Karpas-422 (cell line): Measurements from ENCODE around the gene SLC19A2. TPM values are rescaled to one million over a fixed set of nuclear protein-coding genes. Genes with fewer than 3 reads are reported as not detected.

Experiments used
- DNase-seq: peaks from one replicate; pipeline ENCODE4 v3.0.0-alpha.2; 2015
- H2AFZ ChIP-seq: fragments of 200-600 bp; sonication (generic); 2 replicates; pipeline ENCODE4 v1.6.1; 2014; ENCODE audit warnings: antibody characterized with exemption, low read length, mixed read lengths
- H3K27ac ChIP-seq: fragments of 200-600 bp; sonication (generic); 2 replicates; pipeline ENCODE4 v1.5.1; 2014; ENCODE audit warnings: mild to moderate bottlenecking, low read length, moderate library complexity
- H3K27me3 ChIP-seq: fragments of 200-600 bp; sonication (generic); 2 replicates; pipeline ENCODE4 v1.6.1; 2014; ENCODE audit warnings: low read length, mixed read lengths
- H3K36me3 ChIP-seq: fragments of 200-600 bp; sonication (generic); 2 replicates; pipeline ENCODE4 v1.6.1; 2014; ENCODE audit warnings: low read length, mixed read lengths; ENCODE audit not compliant: insufficient read depth
- H3K4me1 ChIP-seq: fragments of 200-600 bp; sonication (generic); 2 replicates; pipeline ENCODE4 v1.6.1; 2014; ENCODE audit warnings: mild to moderate bottlenecking, low read length, mixed read lengths
- H3K4me2 ChIP-seq: fragments of 200-600 bp; sonication (generic); 2 replicates; pipeline ENCODE4 v1.6.1; 2014; ENCODE audit warnings: low read length, low read depth, mild to moderate bottlenecking; ENCODE audit not compliant: poor library complexity, severe bottlenecking
- H3K4me3 ChIP-seq: fragments of 200-600 bp; sonication (generic); 2 replicates; pipeline ENCODE4 v1.5.1; 2014; ENCODE audit warnings: mild to moderate bottlenecking, antibody characterized with exemption, low read length, mixed read lengths
- H3K79me2 ChIP-seq: fragments of 200-600 bp; sonication (generic); 2 replicates; pipeline ENCODE4 v1.6.1; 2014; ENCODE audit warnings: mild to moderate bottlenecking, low read length, mixed read lengths
- H3K9ac ChIP-seq: fragments of 200-600 bp; sonication (generic); 2 replicates; pipeline ENCODE4 v1.6.0; 2014; ENCODE audit warnings: low read length
- H3K9me2 ChIP-seq: fragments of 200-600 bp; sonication (generic), shearing (Covaris generic); replicated peaks from 2 replicates; pipeline ENCODE4 v1.6.0; 2014; ENCODE audit warnings: mild to moderate bottlenecking, low read length, moderate library complexity; ENCODE audit not compliant: insufficient read depth
- H3K9me3 ChIP-seq: fragments of 300-700, 200-600 bp; sonication (generic); 2 replicates; pipeline ENCODE4 v1.6.1; 2014; ENCODE audit warnings: low read length, mixed read lengths
- H4K20me1 ChIP-seq: fragments of 200-600 bp; sonication (generic); 2 replicates; pipeline ENCODE4 v1.6.1; 2014; ENCODE audit warnings: mild to moderate bottlenecking, antibody characterized with exemption, low read length, low read depth; ENCODE audit not compliant: insufficient read depth
- total RNA-seq: library from RNA; depleted of rRNA; stranded (reverse); fragments of >200 nt; shearing (Covaris generic); gene quantifications from 2 replicates; pipeline ENCODE4 v1.2.3, GENCODE V29; 2014; ENCODE audit warnings: low replicate concordance

Gene SLC19A2
- total RNA-seq, 1 experiment from 2014 or later, result 2.3 TPM

DNA sequence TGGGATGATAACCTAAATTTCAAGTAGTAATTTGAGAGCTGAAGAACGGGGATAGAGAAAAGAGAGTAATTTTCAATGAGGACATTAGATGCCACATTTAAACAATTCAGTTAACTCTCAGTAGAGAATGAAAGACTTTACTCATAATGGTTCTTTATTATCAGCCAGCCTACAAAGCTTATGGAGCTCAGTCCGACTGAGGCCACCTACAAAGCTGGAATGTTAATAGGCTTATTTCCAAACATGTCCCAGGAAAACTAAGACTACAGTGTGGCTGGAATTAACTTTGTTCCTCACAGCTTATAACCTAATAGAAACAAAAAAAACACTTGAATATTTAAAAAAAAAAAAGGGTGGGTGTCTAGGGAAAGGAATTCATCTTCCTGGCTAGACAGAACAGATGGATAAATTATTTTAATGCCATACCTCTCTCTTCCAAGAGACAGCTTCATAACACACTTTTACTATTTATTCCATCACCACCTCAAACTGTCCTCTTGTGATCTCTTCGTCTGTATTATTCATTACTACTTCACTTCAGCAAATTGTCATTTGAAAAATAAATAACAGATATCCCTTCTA, 9.8 kb downstream of the SLC19A2 start:
- no peak for DNase-seq
- no peaks in the 10 kb centered on the region for H3K4me1 ChIP-seq
- H3K4me2 ChIP-seq, result no peak overlapping the region
- no peaks in the 10 kb centered on the region for H3K79me2 ChIP-seq
- H3K27me3 ChIP-seq, result no peaks in the 10 kb centered on the region
- H3K9ac ChIP-seq, result no peak overlapping the region
- H3K4me3 ChIP-seq, result no peak overlapping the region
- no peaks in the 10 kb centered on the region for H4K20me1 ChIP-seq
- no peaks in the 10 kb centered on the region for H3K36me3 ChIP-seq
- H3K27ac ChIP-seq, result no peak overlapping the region
- no peak overlapping the region for H2AFZ ChIP-seq
- no peaks in the 10 kb centered on the region for H3K9me3 ChIP-seq
- H3K9me2 ChIP-seq, result no peaks in the 10 kb centered on the region

DNA sequence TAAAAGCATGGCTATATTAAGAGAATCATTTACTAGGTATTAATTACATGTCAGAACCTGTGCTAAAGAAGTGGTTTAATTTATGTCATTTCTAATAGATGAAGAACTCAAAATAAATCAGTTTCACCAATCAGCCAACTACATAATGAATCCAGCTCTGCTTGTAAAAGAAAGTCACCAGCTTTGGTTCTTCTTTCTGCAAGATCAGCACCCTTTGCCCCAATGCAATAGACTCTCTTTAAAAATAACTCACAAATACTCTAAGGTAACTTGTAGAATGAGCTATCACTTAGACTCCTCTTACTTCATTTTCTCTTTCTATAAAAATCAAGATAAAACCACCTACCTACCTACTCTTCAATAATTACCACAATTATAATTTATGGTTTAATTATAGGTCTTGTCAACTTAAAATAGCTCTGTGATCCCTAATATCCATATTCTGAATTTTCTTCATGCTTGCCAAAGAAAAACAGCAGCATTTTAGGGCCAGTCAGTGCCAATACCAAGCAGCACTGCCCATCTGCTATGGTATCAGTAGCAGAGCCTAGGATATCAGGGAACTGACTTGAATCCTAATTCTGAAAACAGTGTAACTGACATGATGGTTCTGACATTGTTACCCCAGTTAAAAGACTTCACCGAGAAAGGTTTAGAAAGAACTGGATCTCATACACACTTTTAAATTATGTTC, 11.3 kb downstream of the SLC19A2 start:
- Histone ChIP-seq H3K9me2 (no peaks in the 10 kb centered on the region), H3K4me1 (no peaks in the 10 kb centered on the region), H2AFZ (no peak overlapping the region), H3K79me2 (no peaks in the 10 kb centered on the region), H4K20me1 (no peaks in the 10 kb centered on the region), H3K27ac (no peak overlapping the region), H3K27me3 (no peaks in the 10 kb centered on the region), H3K4me3 (no peak overlapping the region), H3K36me3 (no peaks in the 10 kb centered on the region), H3K9me3 (no peaks in the 10 kb centered on the region), H3K9ac (no peak overlapping the region), H3K4me2 (no peak overlapping the region)
- DNase-seq, result no peak

DNA sequence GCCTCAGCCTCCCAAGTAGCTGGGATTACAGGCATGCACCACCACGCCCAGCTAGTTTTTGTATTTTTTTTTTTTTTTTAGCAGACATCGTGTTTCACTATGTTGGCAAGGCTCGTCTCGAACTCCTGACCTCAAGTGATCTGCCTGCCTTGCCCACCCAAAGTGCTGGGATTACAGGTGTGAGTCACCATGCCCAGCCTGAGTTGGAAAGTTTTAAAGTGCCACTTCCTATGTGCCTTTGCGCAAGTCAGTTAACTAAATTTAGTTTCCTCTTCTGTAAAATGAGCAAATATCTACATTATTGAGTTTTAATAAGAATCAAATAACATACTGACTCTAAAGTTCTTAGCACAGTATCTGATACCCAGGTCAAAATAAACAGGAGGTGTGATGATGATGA, 12.4 kb downstream of the SLC19A2 start:
- no peaks in the 10 kb centered on the region for H3K36me3 ChIP-seq
- no peaks in the 10 kb centered on the region for H3K9me2 ChIP-seq

DNA sequence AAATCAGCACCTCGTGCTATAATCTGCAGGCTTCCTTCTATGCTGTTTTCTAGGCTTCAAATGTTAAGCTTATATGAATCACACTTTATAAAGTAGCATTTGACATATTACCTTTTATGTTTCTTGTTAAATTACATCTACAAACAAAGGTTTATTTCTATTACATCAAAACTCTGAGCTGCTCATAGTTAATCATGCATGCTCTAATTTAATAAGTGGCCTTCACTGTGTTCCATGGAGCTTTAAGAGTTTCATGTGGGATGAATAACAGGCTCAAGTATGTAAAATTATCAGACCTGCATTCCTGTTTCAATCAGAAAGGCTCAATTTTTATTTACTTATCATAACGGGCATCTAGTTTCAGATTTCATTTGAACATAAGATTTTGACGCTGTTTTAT, 13.0 kb downstream of the SLC19A2 start:
- Histone ChIP-seq H3K36me3 (no peaks in the 10 kb centered on the region), H3K4me2 (no peak overlapping the region), H3K9me2 (no peaks in the 10 kb centered on the region), H3K79me2 (no peaks in the 10 kb centered on the region), H2AFZ (no peak overlapping the region), H3K4me3 (no peak overlapping the region), H4K20me1 (no peaks in the 10 kb centered on the region), H3K27me3 (no peaks in the 10 kb centered on the region), H3K9ac (no peak overlapping the region), H3K9me3 (no peaks in the 10 kb centered on the region), H3K4me1 (no peaks in the 10 kb centered on the region), H3K27ac (no peak overlapping the region)
- no peak for DNase-seq

More for the DNA sequence above, 12.4 kb downstream of the SLC19A2 start:
- Histone ChIP-seq H3K4me2 (no peak overlapping the region), H2AFZ (no peak overlapping the region), H3K27me3 (no peaks in the 10 kb centered on the region), H3K27ac (no peak overlapping the region), H3K4me3 (no peak overlapping the region), H3K9ac (no peak overlapping the region), H3K79me2 (no peaks in the 10 kb centered on the region), H3K4me1 (no peaks in the 10 kb centered on the region), H4K20me1 (no peaks in the 10 kb centered on the region), H3K9me3 (no peaks in the 10 kb centered on the region)
- no peak for DNase-seq

DNA sequence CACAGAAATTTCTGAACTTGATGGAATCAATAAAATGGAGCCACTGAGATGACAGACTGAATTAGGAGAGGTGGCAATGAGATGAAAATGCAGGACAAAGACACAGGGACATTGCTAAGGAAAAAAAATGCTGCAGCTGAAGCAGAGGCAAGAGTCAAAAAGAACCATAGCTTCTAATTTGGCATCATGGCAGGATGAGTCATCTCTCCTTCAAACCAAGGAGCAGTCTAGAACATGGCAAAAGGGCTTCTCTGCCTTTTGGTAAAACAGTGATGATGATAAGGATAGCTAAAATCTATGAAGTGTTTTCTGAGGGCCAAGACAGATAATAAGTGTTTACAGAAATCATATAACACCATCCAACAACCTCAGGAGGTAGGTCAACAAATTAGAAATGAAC, 16.8 kb downstream of the SLC19A2 start:
- H3K4me1 ChIP-seq, result no peaks in the 10 kb centered on the region
- no peaks in the 10 kb centered on the region for H4K20me1 ChIP-seq
- no peaks in the 10 kb centered on the region for H3K79me2 ChIP-seq
- no peak overlapping the region for H3K4me2 ChIP-seq
- H3K27ac ChIP-seq, result no peak overlapping the region
- no peak for DNase-seq
- no peak overlapping the region for H2AFZ ChIP-seq
- no peak overlapping the region for H3K9ac ChIP-seq
- no peaks in the 10 kb centered on the region for H3K36me3 ChIP-seq
- no peak overlapping the region for H3K4me3 ChIP-seq
- H3K27me3 ChIP-seq, result no peaks in the 10 kb centered on the region
- no peaks in the 10 kb centered on the region for H3K9me2 ChIP-seq
- no peaks in the 10 kb centered on the region for H3K9me3 ChIP-seq

DNA sequence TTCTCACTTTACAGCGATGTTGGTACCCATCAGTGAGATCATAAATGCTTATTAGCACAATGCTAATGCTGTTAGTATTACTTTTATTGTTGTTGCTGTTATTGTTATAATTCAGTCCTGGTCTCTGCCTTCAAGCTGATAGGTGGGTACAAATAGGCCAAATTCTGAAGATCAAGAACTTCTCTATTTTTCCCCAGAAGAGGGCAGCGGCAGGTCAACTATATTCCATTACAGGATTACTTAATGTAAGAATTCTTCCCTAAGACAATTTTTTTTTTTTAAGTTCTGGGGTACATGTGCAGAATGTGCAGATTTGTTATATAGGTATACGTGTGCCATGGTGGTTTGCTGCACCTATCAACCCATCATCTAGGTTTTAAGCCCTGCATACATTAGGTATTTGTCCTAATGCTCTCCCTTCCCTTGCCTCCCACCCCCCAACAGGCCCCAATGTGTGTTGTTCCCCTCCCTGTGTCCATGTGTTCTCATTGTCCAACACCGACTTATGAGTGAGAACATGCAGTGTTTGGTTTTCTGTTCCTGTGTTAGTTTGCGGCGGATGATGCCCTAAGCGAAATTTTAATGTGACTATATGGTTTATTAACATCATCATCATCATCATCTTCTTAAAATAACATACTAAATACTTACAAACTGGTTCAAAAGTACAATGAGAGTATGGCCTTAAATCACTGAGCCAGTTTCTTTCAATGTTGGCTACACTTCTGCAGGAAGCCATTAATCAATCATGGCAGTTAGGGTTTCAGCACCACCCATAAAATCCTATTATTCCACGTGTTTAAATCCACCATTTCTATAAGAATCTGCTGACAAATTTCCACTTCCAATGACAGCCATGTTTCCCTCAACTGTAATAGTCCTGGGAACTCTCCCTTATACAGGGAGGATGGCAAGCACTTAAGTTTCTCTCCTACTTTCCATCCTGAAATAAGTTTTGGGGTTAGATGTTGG, 19.2 kb downstream of the SLC19A2 start:
- Histone ChIP-seq H3K9ac (no peak overlapping the region), H4K20me1 (no peaks in the 10 kb centered on the region), H3K9me2 (no peaks in the 10 kb centered on the region), H3K27me3 (no peaks in the 10 kb centered on the region), H2AFZ (no peak overlapping the region), H3K9me3 (no peaks in the 10 kb centered on the region), H3K4me1 (no peaks in the 10 kb centered on the region), H3K36me3 (no peaks in the 10 kb centered on the region), H3K4me2 (no peak overlapping the region), H3K79me2 (no peaks in the 10 kb centered on the region), H3K4me3 (no peak overlapping the region), H3K27ac (no peak overlapping the region)
- no peak for DNase-seq

DNA sequence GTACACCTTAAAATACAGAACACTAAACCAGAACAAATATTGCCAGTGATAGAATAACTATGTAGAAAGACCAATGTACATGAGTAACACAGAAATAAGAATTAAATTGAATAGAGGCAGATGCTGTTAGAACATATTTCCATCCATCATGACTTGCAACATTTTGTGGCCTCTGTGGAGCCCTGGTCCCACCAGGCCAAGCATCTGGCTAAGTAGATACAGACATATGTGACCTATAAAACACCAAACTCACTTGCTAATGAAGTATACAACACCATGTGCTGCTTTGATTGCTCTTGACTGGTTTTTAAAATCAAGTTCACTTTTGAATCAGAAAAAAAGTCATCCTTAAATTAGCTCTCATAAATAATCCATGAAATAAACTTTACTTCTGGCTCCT, 20.5 kb downstream of the SLC19A2 start:
- no peak for DNase-seq
- Histone ChIP-seq H3K9me3 (no peaks in the 10 kb centered on the region), H3K27ac (no peak overlapping the region)

DNA sequence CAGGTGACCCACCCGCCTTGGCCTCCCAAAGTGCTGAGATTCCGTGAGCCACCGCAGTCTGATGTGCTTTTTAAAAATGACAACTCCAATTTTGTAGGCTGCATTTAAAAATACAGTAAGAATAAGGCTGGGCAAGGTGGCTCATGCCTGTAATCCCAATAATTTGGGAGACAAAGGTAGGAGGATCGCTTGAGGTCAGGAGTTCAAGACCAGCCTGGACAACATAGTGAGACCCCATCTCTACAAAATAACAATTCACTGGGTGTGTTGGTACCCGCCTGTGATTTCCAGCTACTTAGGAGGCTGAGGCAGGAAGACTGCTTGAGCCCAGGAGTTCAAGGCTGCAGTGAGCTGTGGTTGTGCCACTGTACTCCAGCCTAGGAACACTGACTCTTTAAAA, 23.4 kb downstream of the SLC19A2 start:
- H3K36me3 ChIP-seq, result no peaks in the 10 kb centered on the region
- no peak overlapping the region for H3K4me2 ChIP-seq
- no peak overlapping the region for H3K9ac ChIP-seq
- H3K4me1 ChIP-seq, result no peaks in the 10 kb centered on the region
- H3K4me3 ChIP-seq, result no peak overlapping the region
- no peaks in the 10 kb centered on the region for H3K27me3 ChIP-seq
- H3K9me2 ChIP-seq, result no peaks in the 10 kb centered on the region
- no peaks in the 10 kb centered on the region for H3K79me2 ChIP-seq
- H2AFZ ChIP-seq, result no peak overlapping the region
- no peak for DNase-seq
- no peaks in the 10 kb centered on the region for H3K9me3 ChIP-seq
- no peak overlapping the region for H3K27ac ChIP-seq
- no peaks in the 10 kb centered on the region for H4K20me1 ChIP-seq

More for the DNA sequence above, 20.5 kb downstream of the SLC19A2 start:
- Histone ChIP-seq H3K4me3 (no peak overlapping the region), H3K9ac (no peak overlapping the region), H3K36me3 (no peaks in the 10 kb centered on the region), H4K20me1 (no peaks in the 10 kb centered on the region), H3K4me2 (no peak overlapping the region), H3K79me2 (no peaks in the 10 kb centered on the region), H3K4me1 (no peaks in the 10 kb centered on the region), H3K9me2 (no peaks in the 10 kb centered on the region), H3K27me3 (no peaks in the 10 kb centered on the region), H2AFZ (no peak overlapping the region)
